Choroid plexus epithelial cell (primary cell): Measurements from ENCODE around the gene CDK5R2.

Experiments
- DNase-seq: peaks from one replicate; pipeline ENCODE4 v3.0.0-alpha.2; 2010; ENCODE audit warnings: low read depth
- H3K4me3 ChIP-seq: 2 replicates; pipeline ENCODE4 v1.5.1; 2011; ENCODE audit warnings: low read depth, mild to moderate bottlenecking, control low read depth, low read length, moderate library complexity
- CTCF ChIP-seq: conservative IDR thresholded peaks from 2 replicates; pipeline ENCODE4 v1.5.1; 2011; ENCODE audit warnings: low read depth, mild to moderate bottlenecking, control low read depth, inconsistent platforms, low read length, moderate library complexity

The CDK5R2 gene

GRCh38 chr2:218990052-218990451 lies 30.6 kb downstream of the CDK5R2 start:
- no peak overlapping the region for H3K4me3 ChIP-seq
- no peak for TF ChIP-seq CTCF

DNA sequence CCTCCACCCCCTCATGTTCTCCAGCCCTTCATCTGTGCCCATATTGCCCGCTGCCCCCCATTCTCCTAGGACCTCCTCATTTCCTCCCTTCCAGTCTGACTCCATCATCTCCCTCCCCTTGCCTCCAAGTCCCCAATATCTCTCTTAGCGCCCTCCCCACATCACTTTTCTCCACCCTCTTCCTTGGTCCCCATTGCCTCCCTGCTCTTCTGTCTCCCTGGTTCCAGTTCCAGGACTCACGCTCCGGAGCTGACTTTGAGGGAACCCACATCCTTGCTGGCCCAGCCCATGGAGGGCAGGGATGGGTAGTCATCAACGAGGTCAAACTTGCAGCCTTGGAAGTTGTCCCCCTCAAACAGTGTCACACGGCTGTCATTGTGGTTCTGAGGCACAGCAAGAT lies 31.1 kb downstream of the CDK5R2 start:
- TF ChIP-seq CTCF: no peak
- H3K4me3 ChIP-seq: no peak overlapping the region
- DNase-seq: no peak

More at GRCh38 chr2:218990052-218990451, 30.6 kb downstream of the CDK5R2 start:
- DNase-seq: no peak

GRCh38 chr2:218991674-218992168 lies 32.3 kb downstream of the CDK5R2 start:
- TF ChIP-seq CTCF: no peak
- DNase-seq: peak; percentile 33
- H3K4me3 ChIP-seq: no peak overlapping the region

GRCh38 chr2:218992196-218992595 lies 32.7 kb downstream of the CDK5R2 start:
- no peak overlapping the region for H3K4me3 ChIP-seq
- DNase-seq: no peak
- TF ChIP-seq CTCF: no peak

DNA sequence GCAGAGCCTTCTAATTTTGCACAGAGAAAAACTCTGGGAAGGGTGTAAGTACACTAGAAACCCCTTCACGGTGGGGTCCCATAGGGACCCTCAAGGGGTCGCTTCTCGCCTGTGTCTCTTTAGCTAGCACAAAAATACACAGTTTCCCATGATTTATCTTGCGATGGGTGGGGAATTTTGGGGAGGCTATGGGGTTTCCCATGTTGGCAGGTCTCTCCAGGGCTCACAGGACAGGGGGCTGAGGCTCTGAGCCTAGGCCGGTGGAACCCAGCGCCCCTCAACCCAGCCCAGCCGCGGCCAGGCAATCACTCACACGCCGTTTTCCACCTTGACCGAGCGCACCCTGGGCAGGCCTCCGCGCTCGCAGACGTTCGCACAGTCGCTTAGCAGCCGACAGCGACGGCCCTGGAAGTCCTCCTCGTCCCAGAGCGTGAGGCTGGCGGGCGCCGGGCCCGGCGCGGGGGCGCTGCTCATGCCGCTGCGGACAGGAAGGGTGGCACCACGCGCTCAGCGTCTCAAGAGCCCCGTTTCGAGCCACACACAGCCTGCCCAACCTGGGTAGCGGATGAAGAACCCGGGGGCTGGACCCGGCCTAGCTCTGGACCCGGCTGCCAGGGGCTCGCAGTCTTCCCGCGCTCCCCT lies 33.4 kb downstream of the CDK5R2 start:
- no peak for TF ChIP-seq CTCF
- H3K4me3 ChIP-seq: no peak overlapping the region
- no peak for DNase-seq

DNA sequence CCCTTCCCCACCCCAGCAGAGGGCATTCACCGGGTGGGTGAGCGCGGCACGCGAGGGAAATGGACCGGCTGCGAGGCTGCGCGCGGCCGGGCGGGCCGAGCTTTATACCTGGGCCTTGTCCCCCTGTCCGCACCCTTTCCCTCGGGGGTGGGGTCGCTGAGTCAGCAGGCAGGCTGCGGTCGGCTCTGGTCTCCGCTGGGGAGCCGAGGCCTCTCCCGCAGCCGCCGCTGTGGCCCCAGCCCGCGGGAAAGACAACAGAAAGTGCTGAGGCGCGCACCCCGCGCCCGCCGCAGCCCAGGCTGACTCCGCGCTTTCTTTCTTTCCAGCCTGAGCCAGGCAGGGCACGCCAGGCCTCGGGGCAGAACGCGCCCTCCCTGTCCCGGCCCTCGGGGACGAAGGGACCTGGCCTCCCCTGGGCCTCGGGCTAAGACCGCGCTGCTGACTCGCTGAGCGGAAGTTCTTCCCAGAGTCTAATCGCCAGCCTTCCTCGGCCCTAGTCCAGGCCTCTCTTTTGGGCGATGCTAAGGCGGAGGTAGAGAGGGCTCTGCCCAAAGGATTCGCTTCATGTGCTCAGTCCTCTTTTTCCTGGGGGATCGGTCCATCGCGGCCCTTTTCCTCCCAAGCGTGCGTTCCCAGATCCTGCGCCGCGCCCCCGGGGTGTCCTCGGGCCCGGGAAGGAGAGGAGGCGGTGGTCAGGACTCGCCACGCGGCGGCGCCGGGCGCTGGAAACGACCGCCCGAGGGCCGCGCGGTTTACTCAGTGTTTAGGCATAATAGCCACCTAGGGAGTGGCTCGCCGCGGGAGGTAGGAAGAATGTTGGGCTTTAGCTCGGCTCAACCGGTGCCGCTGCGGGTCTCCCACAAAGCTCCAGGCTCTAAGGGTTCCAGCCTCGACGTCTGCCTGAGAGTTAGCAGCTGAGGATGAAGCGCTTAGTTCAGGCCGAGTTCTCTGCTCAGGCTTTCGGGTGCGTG lies 34.2 kb downstream of the CDK5R2 start, which contains the start of gene CRYBA2:
Gene CRYBA2, minus strand, starts transcription at position 78 of the 971 bp plus-strand sequence. CDS start 246 bp downstream, outside the sequence.
- DNase-seq: peak; percentile 6
- H3K4me3 ChIP-seq: peak within 1 kb of the TSS; percentile 25

More for the DNA sequence above, 34.2 kb downstream of the CDK5R2 start, which contains the start of gene CRYBA2:
- TF ChIP-seq CTCF: no peak
